GM12864 (cell line): Measurements from ENCODE around the gene SHROOM3.

Source experiments
- DNase-seq: peaks from one replicate; pipeline ENCODE4 v3.0.0-alpha.2; 2011; ENCODE audit warnings: low read depth
- H3K4me3 ChIP-seq: 2 replicates; pipeline ENCODE4 v1.5.1; 2011; ENCODE audit warnings: mild to moderate bottlenecking, low read depth, low read length, control low read depth
- CTCF ChIP-seq: IDR thresholded peaks from 2 replicates; pipeline ENCODE4 v1.5.1; 2011; ENCODE audit warnings: low read depth, mild to moderate bottlenecking, moderate library complexity, low read length, control low read depth, inconsistent platforms; ENCODE audit errors: missing control alignments

Gene SHROOM3

GRCh38 chr4:76485450-76485849, 50.4 kb downstream of the SHROOM3 start:
- no peak overlapping the region for H3K4me3 ChIP-seq
- no peak for DNase-seq
- TF ChIP-seq CTCF, result no peak

DNA sequence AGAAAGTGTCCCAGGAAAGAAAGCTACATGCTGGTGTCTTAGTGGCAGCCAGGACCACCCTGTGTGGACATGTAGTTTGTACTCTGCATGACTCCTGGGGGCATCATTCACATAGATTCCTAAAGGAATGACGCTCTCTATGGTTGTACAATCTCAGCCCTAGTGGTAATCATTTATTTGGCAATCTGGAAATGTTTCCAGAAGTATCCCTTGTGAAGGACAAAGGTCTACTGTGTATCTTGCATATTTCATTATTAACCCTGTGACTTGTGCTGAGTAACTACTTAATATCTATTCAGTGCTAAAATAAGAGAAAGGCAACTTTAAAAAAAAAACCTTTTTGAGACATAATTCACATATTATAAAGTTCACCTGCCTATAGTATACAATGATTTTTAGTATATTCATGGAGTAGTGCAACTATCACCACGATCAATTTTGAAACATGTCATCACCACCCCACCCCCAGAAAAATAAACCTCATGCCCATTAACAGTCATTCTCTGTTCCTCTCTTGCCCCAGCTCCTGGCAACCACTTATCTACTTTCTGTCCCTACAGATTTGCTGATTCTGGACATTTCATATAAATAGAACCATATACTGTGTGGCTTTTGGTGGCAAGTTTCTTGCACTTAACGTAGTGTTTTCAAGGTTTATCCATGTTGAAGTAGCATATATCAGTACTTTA, 51.7 kb downstream of the SHROOM3 start:
- TF ChIP-seq CTCF, result no peak
- no peak overlapping the region for H3K4me3 ChIP-seq
- no peak for DNase-seq

- TF ChIP-seq CTCF, result no peak
- H3K4me3 ChIP-seq, result no peak overlapping the region
- DNase-seq, result no peak
Observed at GRCh38 chr4:76487621-76488020, 52.6 kb downstream of the SHROOM3 start.

GRCh38 chr4:76488455-76488854, 53.4 kb downstream of the SHROOM3 start:
- no peak for TF ChIP-seq CTCF
- no peak overlapping the region for H3K4me3 ChIP-seq
- DNase-seq, result no peak

GRCh38 chr4:76488888-76489685, 54.1 kb downstream of the SHROOM3 start:
- TF ChIP-seq CTCF, result no peak
- no peak for DNase-seq
- no peak overlapping the region for H3K4me3 ChIP-seq

GRCh38 chr4:76489686-76490161, 54.7 kb downstream of the SHROOM3 start:
- no peak for DNase-seq
- H3K4me3 ChIP-seq, result no peak overlapping the region
- no peak for TF ChIP-seq CTCF

- no peak for TF ChIP-seq CTCF
- no peak overlapping the region for H3K4me3 ChIP-seq
- DNase-seq, result no peak
Observed at GRCh38 chr4:76492055-76492454, 57.0 kb downstream of the SHROOM3 start.
